Left lung (tissue), 14 donors: ENCODE measurements around the gene OAF. TPM values are rescaled to one million over a fixed set of nuclear protein-coding genes. Genes with fewer than 3 reads are reported as not detected.

Experiments
- ATAC-seq: fragments of 200-7000 bp; cut with Tn5 transposase; one replicate; pipeline ENCODE4 v1.9.1; 2020; ENCODE audit warnings: moderate library complexity
- DNase-seq, 4 donors: peaks; one replicate each; pipeline ENCODE4 v3.0.0-alpha.2; 2013 to 2020
- H3K27ac ChIP-seq, 2 donors: fragments of 200-600 bp; sonication (generic) in 1 of 2; one replicate each; pipeline versions ENCODE4 v1.5.0 to v1.8.0; 2020 to 2021
- H3K27me3 ChIP-seq, 2 donors: fragments of 200-600 bp; sonication (generic) in 1 of 2; one replicate each; pipeline versions ENCODE4 v1.5.0 to v1.8.0; 2020 to 2021
- H3K36me3 ChIP-seq, 2 donors: fragments of 200-600 bp; sonication (generic) in 1 of 2; one replicate each; pipeline versions ENCODE4 v1.5.0 to v1.8.0; 2020 to 2021
- H3K4me1 ChIP-seq, 2 donors: fragments of 200-600 bp; one replicate each; pipeline ENCODE4 v1.8.0; 2021
- H3K4me3 ChIP-seq, 2 donors: fragments of 200-600 bp; sonication (generic) in 1 of 2; one replicate each; pipeline versions ENCODE4 v1.5.0 to v1.8.0; 2020 to 2021; ENCODE audit warnings: mild to moderate bottlenecking in 1 of 2
- H3K9me3 ChIP-seq, 2 donors: fragments of 200-600 bp; sonication (generic) in 1 of 2; one replicate each; pipeline versions ENCODE4 v1.5.0 to v1.8.0; 2020 to 2021
- CTCF ChIP-seq, 2 donors: fragments of 200-600 bp; sonication (generic) in 1 of 2; IDR thresholded peaks; one replicate each; pipeline versions ENCODE4 v1.5.0 to v1.8.0; 2021; ENCODE audit warnings: antibody characterized with exemption in 2 of 2
- intact Hi-C, 2 donors: fragments of 100-400 bp; cut with DNase I; formaldehyde crosslinking; loops; one replicate each; pipeline versions ENCODE4 v1.11.2 to v1.14.2; 2022
- long read RNA-seq, 12 donors: library from polyadenylated mRNA in 2 of 12; unstranded in 2 of 12; transcript quantifications; one replicate each; pipeline ENCODE4 v2.0.0 and lab custom pipeline, GENCODE V29; 2019 to 2026
- polyA plus RNA-seq, 6 donors: library from polyadenylated mRNA; unstranded; fragments of 120-200 nt; gene quantifications; one replicate each; pipeline ENCODE4 v1.2.1, GENCODE V29; 2013; ENCODE audit not compliant: insufficient read length in 6 of 6
- total RNA-seq, 2 donors: library from RNA; stranded (reverse); fragmentation: NEBNext Ultra II Directional; extraction: Animal tissue kit (Norgen Biotek cat#: 25700); gene quantifications; one replicate each; pipeline ENCODE4 v1.2.1, GENCODE V29; 2021
- donor health status: DM: no; HTN: yes; CAD: no.
- donor health status: DM: no; HTN: no; CAD: no.

The OAF gene
- total RNA-seq = 10 to 100 TPM; 29.1 to 31.9 TPM
- 10 to 100 TPM; 19.5 to 38.0 (median 25.5) TPM for polyA plus RNA-seq
- long read RNA-seq, donor 1, transcript OAF-201 (4 exons, 2,525 nt) = major isoform, 20 of 26 reads
- long read RNA-seq, donor 1, partial matches to known transcripts = 6 of 26 reads
- long read RNA-seq, donor 1, other reads (novel, unspliced or antisense) = 0 of 26 reads
- long read RNA-seq, donor 2, transcript OAF-201 (4 exons, 2,525 nt) = major isoform, 20 of 27 reads
- long read RNA-seq, donor 2, partial matches to known transcripts = 6 of 27 reads
- long read RNA-seq, donor 2, other reads (novel, unspliced or antisense) = 0 of 27 reads
- long read RNA-seq, donor 3, transcript OAF-201 (4 exons, 2,525 nt) = major isoform, 20 of 21 reads
- long read RNA-seq, donor 3, partial matches to known transcripts = 0 of 21 reads
- long read RNA-seq, donor 3, other reads (novel, unspliced or antisense) = 0 of 21 reads
- long read RNA-seq, donor 4, partial matches to known transcripts = 0 of 2 reads
- long read RNA-seq, donor 4, other reads (novel, unspliced or antisense) = 1 of 2 reads
- long read RNA-seq, donor 5, transcript OAF-201 (4 exons, 2,525 nt) = major isoform, 10 of 10 reads
- long read RNA-seq, donor 5, partial matches to known transcripts = 0 of 10 reads
- long read RNA-seq, donor 5, other reads (novel, unspliced or antisense) = 0 of 10 reads
- long read RNA-seq, donor 6, transcript OAF-201 (4 exons, 2,525 nt) = major isoform, 18 of 18 reads
- long read RNA-seq, donor 6, partial matches to known transcripts = 0 of 18 reads
- long read RNA-seq, donor 6, other reads (novel, unspliced or antisense) = 0 of 18 reads
- long read RNA-seq, donor 7, transcript OAF-201 (4 exons, 2,525 nt) = major isoform, 9 of 9 reads
- long read RNA-seq, donor 7, partial matches to known transcripts = 0 of 9 reads
- long read RNA-seq, donor 7, other reads (novel, unspliced or antisense) = 0 of 9 reads
- long read RNA-seq, donor 8, transcript OAF-201 (4 exons, 2,525 nt) = major isoform, 15 of 20 reads
- long read RNA-seq, donor 8, partial matches to known transcripts = 5 of 20 reads
- long read RNA-seq, donor 8, other reads (novel, unspliced or antisense) = 0 of 20 reads
- long read RNA-seq, donor 9 = 0 reads
- long read RNA-seq, donor 10, transcript OAF-201 (4 exons, 2,525 nt) = major isoform, 13 of 14 reads
- long read RNA-seq, donor 10, partial matches to known transcripts = 0 of 14 reads
- long read RNA-seq, donor 10, other reads (novel, unspliced or antisense) = 1 of 14 reads
- long read RNA-seq, donor 11, transcript OAF-201 (4 exons, 2,525 nt) = major isoform, 8 of 8 reads
- long read RNA-seq, donor 11, partial matches to known transcripts = 0 of 8 reads
- long read RNA-seq, donor 11, other reads (novel, unspliced or antisense) = 0 of 8 reads
- long read RNA-seq, donor 12, transcript OAF-201 (4 exons, 2,525 nt) = major isoform, 12 of 12 reads
- long read RNA-seq, donor 12, partial matches to known transcripts = 0 of 12 reads
- long read RNA-seq, donor 12, other reads (novel, unspliced or antisense) = 0 of 12 reads

GRCh38 chr11:120210626-120211521 is at the start of gene OAF:
TSS of gene OAF (plus strand) at chr11:120211032. CDS start at chr11:120211280, 248 bp downstream.
- DNase-seq (peak; percentile 77 to 92 (median 89)), ATAC-seq (peak; percentile 90)
- TF ChIP-seq CTCF (IDR thresholded peaks at IDR 0.05) = no peak
- Histone ChIP-seq H3K4me3 (peak within 1 kb of the TSS; percentile 50 to 60), H3K27ac (peak within 1 kb of the TSS; percentile 49 to 63), H3K36me3 (no peaks in the 10 kb centered on the region), H3K9me3 (no peaks in the 10 kb centered on the region), H3K4me1 (peaks cover 5 to 43% of the 10 kb centered on the region in 2 donors), H3K27me3 (peaks cover 0 to 41% of the 10 kb centered on the region in 2 donors)
- intact Hi-C loops = no loop called here

GRCh38 chr11:120167659-120168058 is 43.2 kb upstream of the OAF start:
- no peak for TF ChIP-seq CTCF (IDR thresholded peaks at IDR 0.05)
- Histone ChIP-seq H3K27ac (no peak overlapping the region), H3K4me1 (peaks cover 10 to 16% of the 10 kb centered on the region in 2 donors), H3K9me3 (no peaks in the 10 kb centered on the region), H3K36me3 (no peaks in the 10 kb centered on the region), H3K27me3 (peaks cover 19 to 75% of the 10 kb centered on the region in 2 donors), H3K4me3 (no peak overlapping the region)
- intact Hi-C loops = no loop called here
- DNase-seq = no peak
- no peak for ATAC-seq

- intact Hi-C loops = no loop called here
- Histone ChIP-seq H3K27ac (no peak overlapping the region), H3K4me1 (peaks cover 10 to 16% of the 10 kb centered on the region in 2 donors), H3K27me3 (peaks cover 17 to 82% of the 10 kb centered on the region in 2 donors), H3K36me3 (no peaks in the 10 kb centered on the region), H3K9me3 (no peaks in the 10 kb centered on the region), H3K4me3 (peak overlapping the region; percentile 33 to 38)
- no peak for TF ChIP-seq CTCF (IDR thresholded peaks at IDR 0.05)
- DNase-seq = no peak
- no peak for ATAC-seq
Observed at GRCh38 chr11:120168108-120168959, 42.5 kb upstream of the OAF start.
